ENCODE data around the gene AKAP8.
"Not testable (repeated sequence)": the region's sequence is repeated elsewhere in the genome, so short reads cannot be mapped to it uniquely, and the experiment has no call there.

AKAP8 gene

GRCh38 chr19:15357906-15358305, 21.7 kb downstream of the AKAP8 start:
- ChIA-PET CTCF (interaction anchor here (0.6 kb wide), 1 partner anchor 77 kb away, joined by 6 read pairs; no protein-coding TSS in a partner anchor), POLR2A (no interaction called here)
- no peak for TF ChIP-seq HDGF (IDR thresholded peaks at IDR 0.05; ENCODE audit: borderline replicate concordance)
- no peak for TF ChIP-seq CTBP1 (IDR thresholded peaks at IDR 0.05; ENCODE audit: borderline replicate concordance)
- no peak for TF ChIP-seq FOXK2 (IDR thresholded peaks at IDR 0.05)
- no peak for TF ChIP-seq PKNOX1 (IDR thresholded peaks at IDR 0.05)
- no peak for TF ChIP-seq TARDBP (IDR thresholded peaks at IDR 0.05)
- no peak for TF ChIP-seq SUZ12 (IDR thresholded peaks at IDR 0.05)
- no peak for TF ChIP-seq LEF1 (IDR thresholded peaks at IDR 0.05; ENCODE audit: borderline replicate concordance)
- TF ChIP-seq ZNF384 (IDR thresholded peaks at IDR 0.05): no peak
- TF ChIP-seq FOXM1 (IDR thresholded peaks at IDR 0.05; ENCODE audit: borderline replicate concordance): no peak
- TF ChIP-seq NFRKB (IDR thresholded peaks at IDR 0.05): no peak
- TF ChIP-seq SP1 (IDR thresholded peaks at IDR 0.05): no peak
- no peak for DNase-seq (ENCODE audit: extremely low spot score)

- DNase-seq (ENCODE audit: extremely low spot score): no peak
- ChIA-PET POLR2A (no interaction called here), CTCF (no interaction called here)
- TF ChIP-seq BHLHE40 (IDR thresholded peaks at IDR 0.05; ENCODE audit: borderline replicate concordance) (no peak), SUZ12 (IDR thresholded peaks at IDR 0.05) (no peak), FOXA1 (IDR thresholded peaks at IDR 0.05) (no peak), NFRKB (IDR thresholded peaks at IDR 0.05) (no peak), L3MBTL2 (conservative IDR thresholded peaks at IDR 0.05) (no peak), ZNF384 (IDR thresholded peaks at IDR 0.05) (no peak), HDGF (IDR thresholded peaks at IDR 0.05; ENCODE audit: borderline replicate concordance) (no peak), PKNOX1 (IDR thresholded peaks at IDR 0.05) (no peak), TARDBP (IDR thresholded peaks at IDR 0.05) (no peak), ELF4 (IDR thresholded peaks at IDR 0.05) (no peak), SP1 (IDR thresholded peaks at IDR 0.05) (no peak), LEF1 (IDR thresholded peaks at IDR 0.05; ENCODE audit: borderline replicate concordance) (no peak), FOXK2 (IDR thresholded peaks at IDR 0.05) (no peak), CTBP1 (IDR thresholded peaks at IDR 0.05; ENCODE audit: borderline replicate concordance) (no peak), ARNT (IDR thresholded peaks at IDR 0.05) (no peak), FOXM1 (IDR thresholded peaks at IDR 0.05; ENCODE audit: borderline replicate concordance) (no peak)
Measured at GRCh38 chr19:15354566-15355296, 24.9 kb downstream of the AKAP8 start.

- no peak for DNase-seq (ENCODE audit: extremely low spot score)
- no peak for TF ChIP-seq ARNT (IDR thresholded peaks at IDR 0.05)
- no peak for TF ChIP-seq PKNOX1 (IDR thresholded peaks at IDR 0.05)
- no peak for TF ChIP-seq FOXA1 (IDR thresholded peaks at IDR 0.05)
- TF ChIP-seq LEF1 (IDR thresholded peaks at IDR 0.05; ENCODE audit: borderline replicate concordance): no peak
- TF ChIP-seq NFRKB (IDR thresholded peaks at IDR 0.05): no peak
- no peak for TF ChIP-seq FOXM1 (IDR thresholded peaks at IDR 0.05; ENCODE audit: borderline replicate concordance)
- TF ChIP-seq SUZ12 (IDR thresholded peaks at IDR 0.05): no peak
- TF ChIP-seq BHLHE40 (IDR thresholded peaks at IDR 0.05; ENCODE audit: borderline replicate concordance): no peak
- no peak for TF ChIP-seq ELF4 (IDR thresholded peaks at IDR 0.05)
- TF ChIP-seq SP1 (IDR thresholded peaks at IDR 0.05): no peak
- no peak for TF ChIP-seq FOXK2 (IDR thresholded peaks at IDR 0.05)
- no peak for TF ChIP-seq TARDBP (IDR thresholded peaks at IDR 0.05)
- TF ChIP-seq CTBP1 (IDR thresholded peaks at IDR 0.05; ENCODE audit: borderline replicate concordance): no peak
- no peak for TF ChIP-seq L3MBTL2 (conservative IDR thresholded peaks at IDR 0.05)
- TF ChIP-seq ZNF384 (IDR thresholded peaks at IDR 0.05): no peak
- no peak for TF ChIP-seq HDGF (IDR thresholded peaks at IDR 0.05; ENCODE audit: borderline replicate concordance)
- POLR2A ChIA-PET: no interaction called here
- CTCF ChIA-PET: no interaction called here
Measured at GRCh38 chr19:15353908-15354307, 25.7 kb downstream of the AKAP8 start.

- POLR2A ChIA-PET; DNase-seq (ENCODE audit: extremely low spot score); CTCF ChIA-PET: not testable (repeated sequence)
Measured at GRCh38 chr19:15352535-15352934, 27.1 kb downstream of the AKAP8 start.

GRCh38 chr19:15341328-15341727, 38.3 kb downstream of the AKAP8 start:
- DNase-seq (ENCODE audit: extremely low spot score); CTCF ChIA-PET; POLR2A ChIA-PET: not testable (repeated sequence)

- ChIA-PET CTCF (no interaction called here), POLR2A (no interaction called here)
- TF ChIP-seq FOXK2 (IDR thresholded peaks at IDR 0.05) (no peak), CTBP1 (IDR thresholded peaks at IDR 0.05; ENCODE audit: borderline replicate concordance) (no peak), NFRKB (IDR thresholded peaks at IDR 0.05) (no peak), BHLHE40 (IDR thresholded peaks at IDR 0.05; ENCODE audit: borderline replicate concordance) (no peak), ARNT (IDR thresholded peaks at IDR 0.05) (no peak), SP1 (IDR thresholded peaks at IDR 0.05) (no peak), PKNOX1 (IDR thresholded peaks at IDR 0.05) (no peak), L3MBTL2 (conservative IDR thresholded peaks at IDR 0.05) (no peak), SUZ12 (IDR thresholded peaks at IDR 0.05) (no peak), LEF1 (IDR thresholded peaks at IDR 0.05; ENCODE audit: borderline replicate concordance) (no peak), TARDBP (IDR thresholded peaks at IDR 0.05) (no peak), FOXA1 (IDR thresholded peaks at IDR 0.05) (no peak), ZNF384 (IDR thresholded peaks at IDR 0.05) (no peak), ELF4 (IDR thresholded peaks at IDR 0.05) (no peak), HDGF (IDR thresholded peaks at IDR 0.05; ENCODE audit: borderline replicate concordance) (no peak), FOXM1 (IDR thresholded peaks at IDR 0.05; ENCODE audit: borderline replicate concordance) (no peak)
- no peak for DNase-seq (ENCODE audit: extremely low spot score)
Measured at GRCh38 chr19:15340086-15340485, 39.5 kb downstream of the AKAP8 start.

Data from HEK293T (cell line).